ENCODE data around the gene RAB31.
"Not testable (repeated sequence)": the region's sequence is repeated elsewhere in the genome, so short reads cannot be mapped to it uniquely, and the experiment has no call there.

The RAB31 gene

DNA sequence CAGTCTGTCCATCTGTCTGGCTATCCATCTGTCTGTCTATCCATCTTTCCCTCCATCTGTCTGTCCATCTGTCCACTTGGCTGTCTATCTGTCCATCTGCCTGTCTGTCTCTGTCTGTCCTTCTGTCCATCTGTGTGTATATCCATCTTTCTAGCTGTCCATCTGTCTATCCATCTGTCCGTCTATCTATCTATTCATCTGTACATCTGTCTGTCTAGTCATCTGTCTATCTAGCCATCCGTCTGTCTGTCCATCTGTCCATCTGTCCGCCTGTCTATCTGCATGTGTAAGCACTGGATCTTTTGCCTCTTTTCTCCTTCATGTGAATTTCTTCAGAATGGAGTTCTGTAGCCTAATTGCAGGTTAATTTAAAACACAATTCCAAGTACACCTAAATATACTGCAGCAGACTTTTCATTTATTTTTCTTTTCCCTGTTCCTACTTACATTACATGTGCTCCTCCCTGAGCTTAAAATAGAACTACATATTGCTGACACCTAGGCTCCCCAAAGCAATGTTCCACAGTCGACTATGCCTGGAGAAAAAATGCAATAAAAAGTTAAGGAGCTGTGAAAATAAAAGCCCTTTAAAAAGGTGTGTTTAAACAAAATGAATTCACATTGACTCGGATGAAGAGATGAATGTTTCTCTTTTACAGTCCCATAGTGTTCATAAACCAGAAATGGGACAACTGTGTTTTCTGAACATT is 140.2 kb downstream of the RAB31 start:
- no peak for DNase-seq

GRCh38 chr18:9849407-9850283 is 141.5 kb downstream of the RAB31 start:
- DNase-seq: no peak

GRCh38 chr18:9850309-9850708 is 142.2 kb downstream of the RAB31 start:
- no peak for DNase-seq

DNA sequence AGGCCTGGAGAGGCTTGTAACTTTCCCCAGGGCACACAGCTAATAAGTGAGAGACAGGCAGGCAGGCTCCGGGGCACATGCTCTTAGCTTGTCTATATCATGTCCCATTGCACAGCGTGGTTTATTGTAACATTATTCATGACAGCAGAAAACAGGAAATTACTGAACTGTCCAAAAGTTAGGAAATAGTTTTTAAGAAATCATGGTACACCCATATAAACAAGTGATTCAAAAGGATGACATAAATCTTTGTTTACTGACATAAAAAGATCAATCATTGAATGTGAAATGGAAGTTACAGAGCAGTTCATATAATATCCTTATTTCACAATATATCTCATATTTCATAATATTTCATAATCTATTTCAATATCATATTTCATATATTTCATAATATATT is 143.4 kb downstream of the RAB31 start:
- DNase-seq: no peak

GRCh38 chr18:9852266-9853081 is 144.4 kb downstream of the RAB31 start:
- DNase-seq: no peak

DNA sequence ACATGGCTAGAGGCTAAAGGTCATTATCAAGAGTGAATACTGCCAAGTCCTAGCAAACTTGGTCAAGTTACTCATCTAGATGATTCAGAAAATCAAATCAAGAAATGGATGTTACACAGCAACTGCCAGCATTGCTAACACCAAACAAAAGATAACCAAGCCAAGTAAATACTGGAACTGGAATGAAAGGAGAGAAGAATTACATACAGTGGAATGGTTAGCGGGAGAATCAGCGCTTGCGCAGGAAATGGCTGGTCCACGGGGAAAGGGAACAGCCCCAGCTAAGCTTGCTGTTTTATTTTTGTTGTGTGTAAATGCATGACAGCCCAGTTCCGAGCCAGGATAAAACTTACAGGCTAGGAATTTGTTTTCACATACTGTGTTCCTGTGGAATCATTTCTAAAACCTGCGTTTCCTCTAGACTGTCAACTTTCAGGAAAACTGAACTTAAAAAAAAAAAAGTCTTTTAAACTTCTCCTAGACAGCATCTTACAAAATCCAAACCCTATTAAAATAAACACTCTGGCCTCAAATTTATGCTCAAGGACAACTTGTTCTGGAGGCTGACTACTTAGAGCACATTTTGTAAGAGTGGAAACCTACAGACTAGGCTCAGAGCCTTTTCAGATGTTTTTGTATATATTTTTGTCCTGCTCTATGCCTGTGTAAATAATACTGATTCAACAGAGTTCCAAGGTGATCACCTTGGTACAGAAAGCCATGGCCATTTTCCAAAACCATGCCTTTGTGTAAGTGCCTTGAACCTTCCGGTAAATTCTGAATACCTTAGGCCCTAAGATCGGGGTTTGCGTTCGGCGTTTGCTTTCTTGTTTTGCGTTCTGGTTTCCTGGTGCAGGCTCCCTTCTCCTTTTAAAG is 146.9 kb downstream of the RAB31 start:
- no peak for DNase-seq

GRCh38 chr18:9855681-9856080 is 147.6 kb downstream of the RAB31 start:
- DNase-seq: no peak

DNA sequence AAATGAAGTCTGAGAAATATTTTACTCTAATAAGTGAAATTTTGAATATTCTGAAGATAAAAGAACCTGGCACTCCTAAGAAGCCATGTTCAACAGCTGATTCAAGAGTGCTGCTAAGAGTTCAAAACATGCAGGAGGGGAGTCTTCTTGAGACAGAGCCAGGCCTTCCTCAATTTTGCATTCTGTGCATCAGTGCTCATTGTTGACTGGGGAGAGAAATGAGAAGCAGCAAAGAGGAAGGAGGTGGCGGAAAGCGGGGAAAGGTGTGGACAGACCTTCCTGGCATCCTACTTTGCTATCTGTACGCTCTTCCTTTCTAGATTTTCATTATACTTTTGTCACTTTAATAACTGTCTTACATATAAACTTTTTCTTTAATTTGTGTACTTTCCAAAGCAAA is 148.0 kb downstream of the RAB31 start:
- DNase-seq: no peak

DNA sequence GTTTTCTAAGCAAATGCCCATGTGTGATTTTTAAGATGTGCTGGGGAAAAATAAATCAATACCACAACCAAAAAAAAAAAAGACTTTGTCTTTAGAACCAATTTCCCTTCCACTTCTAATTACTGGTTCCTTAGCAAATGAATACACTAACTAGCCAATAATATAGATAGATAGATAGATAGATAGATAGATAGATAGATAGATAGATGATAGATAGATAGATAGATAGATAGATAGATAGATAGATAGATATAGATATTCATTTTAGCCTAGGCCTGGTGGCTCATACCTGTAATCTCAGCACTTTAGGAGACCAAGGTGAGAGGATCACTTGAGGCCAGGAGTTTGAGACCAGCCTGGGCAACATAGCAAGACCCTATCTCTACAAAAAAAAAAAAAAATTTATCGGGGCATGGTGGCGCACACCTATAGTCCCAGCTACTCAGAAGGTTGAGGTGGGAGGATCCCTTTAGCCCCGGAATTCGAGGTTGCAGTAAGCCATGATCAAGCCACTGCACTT is 149.4 kb downstream of the RAB31 start:
- not testable (repeated sequence) for DNase-seq

GRCh38 chr18:9858642-9859041 is 150.5 kb downstream of the RAB31 start:
- no peak for DNase-seq

DNA sequence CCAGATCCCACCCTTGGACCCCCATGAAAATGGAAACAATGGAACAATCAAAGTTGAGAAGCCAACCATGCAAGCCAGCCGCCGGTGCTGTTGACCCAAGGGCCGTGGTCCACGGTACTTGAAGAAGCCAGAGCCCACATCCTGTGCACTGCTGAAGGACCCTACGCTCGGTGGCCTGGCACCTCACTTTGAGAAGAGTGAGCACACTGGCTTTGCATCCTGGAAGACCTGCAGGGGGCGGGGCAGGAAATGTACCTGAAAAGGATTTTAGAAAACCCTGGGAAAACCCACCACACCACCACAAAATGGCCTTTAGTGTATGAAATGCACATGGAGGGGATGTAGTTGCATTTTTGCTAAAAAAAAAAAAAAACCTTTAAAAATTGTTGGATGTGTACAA is 151.1 kb downstream of the RAB31 start:
- no peak for DNase-seq

- DNase-seq: no peak
These were observed 152.6 kb downstream of the RAB31 start for GRCh38 chr18:9860682-9861081.

- no peak for DNase-seq
These were observed 153.1 kb downstream of the RAB31 start for GRCh38 chr18:9861157-9861556.

- no peak for DNase-seq
These were observed 153.8 kb downstream of the RAB31 start for GRCh38 chr18:9861933-9862332.

DNA sequence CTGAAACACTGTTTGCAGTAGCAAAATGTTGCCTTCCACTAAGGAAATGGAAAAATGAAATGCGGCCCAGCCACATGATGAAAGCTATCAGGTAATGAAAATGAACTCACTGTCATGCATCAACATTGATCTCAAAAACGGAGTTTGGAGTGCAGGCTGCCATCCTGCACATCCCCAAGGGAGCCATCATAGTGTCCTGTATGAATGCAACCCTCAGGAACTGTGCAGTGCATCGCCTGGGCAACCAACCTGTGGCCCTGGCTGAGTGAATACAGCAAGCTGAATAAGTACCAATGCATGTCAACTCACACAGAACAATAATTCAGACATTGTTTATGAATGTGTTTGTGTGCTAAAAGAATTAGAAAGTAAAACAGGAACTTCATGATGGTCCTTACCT is 154.6 kb downstream of the RAB31 start:
- no peak for DNase-seq

DNA sequence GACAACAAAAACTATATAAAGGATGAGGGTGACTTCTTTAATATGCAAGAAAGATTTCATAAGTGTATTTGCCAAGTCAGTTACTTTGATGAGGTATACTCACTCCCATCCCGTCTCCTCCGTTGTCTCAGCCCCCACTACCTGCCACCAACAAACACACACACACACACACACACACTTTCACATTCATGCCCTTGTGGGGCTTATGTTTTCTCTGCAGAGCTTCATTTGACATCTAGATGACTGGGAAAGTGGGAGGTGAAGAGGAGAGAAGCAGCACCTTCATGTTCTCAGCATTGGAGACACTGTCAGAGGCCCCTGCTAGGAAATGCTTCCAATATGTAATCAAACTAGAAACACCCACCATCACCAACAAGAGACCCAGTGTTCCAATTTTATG is 155.2 kb downstream of the RAB31 start:
- DNase-seq: no peak

DNA sequence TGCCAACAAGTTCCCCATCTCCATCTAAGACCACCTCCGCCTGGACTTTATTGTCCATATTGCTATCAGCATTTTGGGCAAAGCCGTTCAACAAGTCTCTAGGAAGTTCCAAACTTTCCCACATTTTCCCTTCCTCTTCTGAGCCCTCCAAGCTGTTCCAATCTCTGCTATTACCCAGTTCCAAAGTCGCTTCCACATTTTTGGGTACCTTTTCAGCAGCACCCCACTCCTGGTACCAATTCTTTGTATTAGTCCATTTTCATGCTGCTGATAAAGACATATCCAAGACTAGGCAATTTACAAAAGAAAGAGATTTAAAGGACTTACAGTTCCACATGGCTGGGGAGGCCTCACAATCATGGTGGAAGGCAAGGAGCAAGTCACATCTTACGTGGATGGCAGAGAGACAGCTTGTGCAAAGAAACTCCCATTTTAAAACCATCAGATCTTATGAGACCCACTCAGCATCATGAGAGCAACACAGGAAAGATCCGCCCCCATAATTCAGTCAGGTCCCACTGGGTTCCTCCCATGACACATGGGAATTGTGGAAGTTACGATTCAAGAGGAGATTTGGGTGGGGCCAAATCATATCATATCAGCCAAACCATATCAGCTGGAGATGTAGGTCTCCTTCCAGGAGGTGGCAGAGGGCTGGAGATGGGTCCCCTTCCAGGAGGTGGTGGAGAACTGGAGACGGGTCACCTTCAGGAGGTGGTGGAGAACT is 157.8 kb downstream of the RAB31 start:
- DNase-seq: no peak

DNA sequence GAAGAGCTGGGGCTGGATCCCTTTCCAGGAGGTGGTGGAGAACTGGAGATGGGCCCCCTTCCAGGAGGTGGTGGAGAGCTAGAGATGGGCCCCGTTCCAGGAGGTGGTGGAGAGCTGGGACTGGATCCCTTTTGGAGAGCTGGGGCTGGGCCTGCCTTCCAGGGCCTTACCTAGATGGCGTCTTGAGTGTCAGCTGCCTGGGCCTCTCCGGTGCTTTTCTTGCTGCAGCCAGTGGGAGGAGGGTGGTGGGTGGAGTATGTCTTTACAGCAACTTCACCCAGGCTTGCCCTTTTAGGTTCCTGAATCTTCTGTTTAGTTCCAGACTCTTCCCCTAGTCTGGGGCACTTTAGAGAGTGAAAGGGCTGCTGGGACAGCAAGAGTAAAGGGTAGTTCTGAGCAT is 158.5 kb downstream of the RAB31 start:
- no peak for DNase-seq

GRCh38 chr18:9867071-9867594 is 159.0 kb downstream of the RAB31 start:
- no peak for DNase-seq

- DNase-seq: no peak
These were observed 161.0 kb downstream of the RAB31 start for GRCh38 chr18:9868857-9869714.
